Colon (tissue), 2 donors: Measurements from ENCODE around the gene AASS.
"Not testable (repeated sequence)": the region's sequence is repeated elsewhere in the genome, so short reads cannot be mapped to it uniquely, and the experiment has no call there.

ENCODE experiments used
- FAIRE-seq: peaks from 2 replicates; lab custom pipeline; 2012; peaks lifted over from hg19 to GRCh38; lab: Jason Lieb, UNC
- donor health status: control.
- donor health status: control.

Gene AASS

GRCh38 chr7:122143751-122144711 is at the start of gene AASS:
Gene AASS (minus strand): TSS chr7:122144249. CDS start chr7:122133726, 10,523 bp downstream.
- no peak for FAIRE-seq

DNA sequence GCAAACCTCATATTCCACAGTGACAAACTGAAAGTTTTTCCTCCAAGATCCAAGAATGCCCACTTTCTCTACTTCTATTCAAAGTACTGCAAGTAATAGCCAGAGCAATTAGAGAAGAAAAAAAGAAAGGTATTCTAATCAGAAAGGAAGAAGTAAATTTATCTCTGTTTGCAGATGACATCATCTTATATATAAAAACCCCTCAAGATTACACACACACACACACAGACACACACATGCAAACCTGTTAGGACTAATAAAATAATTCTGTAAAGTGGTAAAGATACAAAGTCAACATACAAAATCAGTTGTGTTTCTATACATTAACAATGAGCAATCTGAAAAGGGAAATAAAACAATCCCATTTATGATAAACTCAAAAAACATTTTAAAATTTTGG is 44.7 kb upstream of the AASS start:
- FAIRE-seq = no peak

DNA sequence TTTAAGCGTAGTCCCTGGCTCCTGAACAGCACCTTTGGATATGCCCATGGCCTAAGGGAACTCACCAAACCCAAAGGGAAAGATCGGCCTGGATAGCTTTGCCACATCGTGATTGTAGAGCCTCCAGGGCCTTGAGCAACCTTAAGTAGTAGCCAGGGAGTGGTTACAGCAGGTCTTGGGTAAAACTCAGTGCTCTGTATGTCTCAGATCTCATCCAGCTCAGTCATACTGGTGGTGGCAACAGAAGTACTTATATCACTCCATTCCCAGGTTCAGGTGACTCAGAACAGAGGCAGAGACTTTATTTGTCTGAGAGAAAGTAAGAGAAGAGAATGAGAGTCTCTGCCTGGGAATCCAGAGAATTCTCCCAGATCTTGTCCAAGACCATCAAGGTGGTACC is 39.1 kb upstream of the AASS start:
- FAIRE-seq = no peak

GRCh38 chr7:122182081-122182480 is 38.0 kb upstream of the AASS start:
- no peak for FAIRE-seq

DNA sequence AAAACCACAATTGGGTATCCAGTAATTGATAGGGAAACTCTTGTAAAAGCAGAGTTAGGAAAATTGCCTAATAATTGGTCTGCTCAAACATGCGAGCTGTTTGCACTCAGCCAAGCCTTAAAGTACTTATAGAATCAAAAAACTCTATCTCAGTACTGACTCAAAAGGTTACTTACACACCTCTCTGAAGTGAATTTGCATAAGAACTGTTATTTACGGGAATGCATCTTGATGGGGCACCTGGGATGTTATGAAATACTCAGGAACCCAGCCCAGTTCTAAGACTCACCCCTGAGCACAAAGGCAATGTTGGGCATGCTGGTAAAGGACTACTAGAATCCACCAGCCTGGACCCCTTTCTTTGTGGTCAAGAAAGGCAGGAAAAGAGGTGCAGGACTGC is 28.1 kb upstream of the AASS start:
- not testable (repeated sequence) for FAIRE-seq

- no peak for FAIRE-seq
These were observed 22.7 kb upstream of the AASS start for GRCh38 chr7:122166740-122167139.

DNA sequence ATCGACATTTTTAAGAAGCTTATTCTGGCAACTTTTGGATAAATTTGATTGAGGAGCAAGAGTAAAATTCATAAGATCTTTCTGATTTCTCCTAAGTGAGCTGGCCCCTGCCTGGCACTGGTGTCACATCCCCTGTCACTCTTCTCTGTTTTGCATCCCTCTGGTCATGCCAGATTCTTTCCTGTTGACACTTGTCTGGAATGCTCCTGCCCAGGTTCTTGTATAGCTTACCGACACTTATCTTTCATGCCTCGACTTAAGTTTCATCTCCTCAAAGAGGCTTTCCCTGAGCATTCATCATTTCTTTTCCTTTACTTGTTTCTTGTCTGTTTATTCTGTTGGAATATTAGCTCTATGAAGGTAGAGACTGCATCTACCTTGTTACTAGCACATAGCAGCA is 22.2 kb upstream of the AASS start:
- no peak for FAIRE-seq

- FAIRE-seq = no peak
These were observed 17.6 kb upstream of the AASS start for GRCh38 chr7:122161628-122162027.

- no peak for FAIRE-seq
These were observed 11.5 kb upstream of the AASS start for GRCh38 chr7:122155566-122155965.

DNA sequence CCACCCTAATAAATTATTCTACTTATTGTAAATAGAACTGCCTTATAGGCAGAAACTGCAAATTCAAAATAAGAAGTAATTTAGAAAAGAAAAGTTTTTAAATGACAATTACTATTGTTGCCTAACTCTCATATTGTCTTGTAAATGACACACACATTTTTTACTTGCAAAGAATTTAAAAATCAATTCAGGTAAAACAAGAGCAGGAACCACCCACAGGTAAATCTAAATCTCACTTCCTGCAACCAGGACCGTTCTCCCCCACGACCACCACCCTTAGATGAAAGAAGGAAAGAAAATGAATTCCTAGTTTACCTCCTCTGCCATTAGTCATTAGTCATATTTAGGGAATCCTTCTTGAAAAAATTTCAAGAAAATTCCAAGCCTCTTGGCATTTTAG is 4.8 kb upstream of the AASS start:
- FAIRE-seq = no peak

- no peak for FAIRE-seq
These were observed 4.0 kb upstream of the AASS start for GRCh38 chr7:122148081-122148480.

- no peak for FAIRE-seq
These were observed 2.0 kb upstream of the AASS start for GRCh38 chr7:122145937-122146645.

DNA sequence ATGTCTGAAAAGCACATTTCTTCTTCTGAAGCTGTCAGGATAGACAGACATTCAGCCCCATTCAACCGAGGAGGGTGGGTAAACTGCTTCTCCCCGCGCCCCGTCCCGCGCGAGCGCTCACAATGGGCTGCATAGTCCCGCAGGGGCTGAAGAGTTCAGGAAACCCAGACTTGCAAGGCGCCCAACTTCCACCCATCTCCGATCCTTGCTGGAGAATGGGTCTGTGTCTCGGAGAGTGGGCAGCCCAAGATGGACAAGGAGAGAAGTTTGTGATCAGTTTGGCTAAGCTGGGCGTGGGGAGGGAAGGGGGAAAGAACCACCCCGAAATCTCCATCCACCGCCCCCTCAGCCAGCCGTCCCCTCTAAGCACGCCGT is 686 bp downstream of the AASS start:
- no peak for FAIRE-seq

- no peak for FAIRE-seq
These were observed 3.1 kb downstream of the AASS start for GRCh38 chr7:122140918-122141317.

- no peak for FAIRE-seq
These were observed 6.6 kb downstream of the AASS start for GRCh38 chr7:122137251-122138077.

- no peak for FAIRE-seq
These were observed 7.3 kb downstream of the AASS start for GRCh38 chr7:122136639-122137245.

GRCh38 chr7:122136078-122136477 is 8.0 kb downstream of the AASS start:
- FAIRE-seq = no peak

DNA sequence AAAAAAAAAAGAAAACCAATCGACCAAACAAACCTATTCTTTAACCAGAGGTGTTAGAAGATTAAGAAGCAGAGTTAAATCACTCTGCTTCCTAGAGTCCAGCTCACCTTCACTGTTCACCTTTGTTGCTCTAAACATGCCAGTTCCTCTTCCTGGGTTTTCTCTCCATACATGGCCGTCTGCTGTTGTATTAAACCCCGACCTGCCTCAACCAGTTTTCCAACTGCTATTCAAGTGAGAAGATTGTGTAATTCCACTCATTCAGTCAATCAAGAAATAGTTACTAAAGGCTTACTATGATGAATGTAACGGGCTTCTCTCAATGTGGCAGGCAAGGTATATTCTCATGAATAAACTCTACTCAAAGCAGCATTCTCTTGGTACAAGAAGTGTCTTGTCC is 8.8 kb downstream of the AASS start:
- no peak for FAIRE-seq

GRCh38 chr7:122134793-122135192 is 9.3 kb downstream of the AASS start:
- not testable (repeated sequence) for FAIRE-seq

- FAIRE-seq = no peak
These were observed 10.6 kb downstream of the AASS start for GRCh38 chr7:122133477-122133876.

DNA sequence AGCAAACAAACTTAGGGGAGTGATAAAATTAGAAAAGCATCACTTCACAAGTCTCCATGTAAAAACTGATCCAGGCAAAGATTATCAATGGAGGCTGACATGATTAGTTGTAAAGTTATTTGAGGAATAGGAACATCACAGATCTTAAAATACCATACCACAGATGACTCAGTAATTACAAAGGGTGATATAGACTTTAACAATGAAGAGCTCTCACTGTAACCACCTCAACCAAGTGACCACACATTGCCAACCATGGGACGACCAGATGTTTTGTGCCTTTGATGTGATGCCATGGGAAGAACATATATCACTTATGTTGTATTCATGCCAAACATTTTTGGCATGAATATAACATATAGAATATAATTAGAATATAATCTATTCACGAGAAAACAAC is 11.7 kb downstream of the AASS start:
- FAIRE-seq = no peak

GRCh38 chr7:122123746-122124145 is 20.3 kb downstream of the AASS start:
- no peak for FAIRE-seq
